ENCODE measurements around the gene PCDHGB2. TPM values are rescaled to one million over a fixed set of nuclear protein-coding genes. Genes with fewer than 3 reads are reported as not detected.
A peak's percentile ranks its signal among the peaks of the same experiment; 100 is the strongest.
"Not testable (repeated sequence)": the region's sequence is repeated elsewhere in the genome, so short reads cannot be mapped to it uniquely, and the experiment has no call there.

Gene PCDHGB2
- total RNA-seq, 1 experiment from 2014 or later: 2.0 TPM

- no peak for DNase-seq (ENCODE audit: extremely low read depth, low read depth)
These were observed 23.6 kb downstream of the PCDHGB2 start for GRCh38 chr5:141383345-141383744.

GRCh38 chr5:141384471-141385267 lies 24.9 kb downstream of the PCDHGB2 start:
- DNase-seq (ENCODE audit: extremely low read depth, low read depth): no peak

GRCh38 chr5:141387557-141388311 lies 27.9 kb downstream of the PCDHGB2 start, which contains the start of gene PCDHGB4:
PCDHGB4 (plus strand) TSS chr5:141387698; CDS start chr5:141387885, 187 bp downstream.
- peak; percentile 36 for DNase-seq (ENCODE audit: extremely low read depth, low read depth)

GRCh38 chr5:141388661-141389060 lies 28.9 kb downstream of the PCDHGB2 start:
- no peak for DNase-seq (ENCODE audit: extremely low read depth, low read depth)

GRCh38 chr5:141389153-141390042 lies 29.6 kb downstream of the PCDHGB2 start:
- no peak for DNase-seq (ENCODE audit: extremely low read depth, low read depth)

GRCh38 chr5:141392429-141393198 lies 32.8 kb downstream of the PCDHGB2 start, which contains the start of gene PCDHGA8:
PCDHGA8 (plus strand) TSS chr5:141392633; CDS start chr5:141392814, 181 bp downstream.
- no peak for DNase-seq (ENCODE audit: extremely low read depth, low read depth)

- no peak for DNase-seq (ENCODE audit: extremely low read depth, low read depth)
These were observed 33.5 kb downstream of the PCDHGB2 start for GRCh38 chr5:141393267-141393666.

GRCh38 chr5:141394401-141395187 lies 34.8 kb downstream of the PCDHGB2 start:
- DNase-seq (ENCODE audit: extremely low read depth, low read depth): not testable (repeated sequence)

- DNase-seq (ENCODE audit: extremely low read depth, low read depth): not testable (repeated sequence)
These were observed 38.2 kb downstream of the PCDHGB2 start, which contains the start of gene PCDHGB5 for GRCh38 chr5:141397756-141398551. PCDHGB5 (plus strand) TSS chr5:141397947; CDS start chr5:141398128, 181 bp downstream.

GRCh38 chr5:141398608-141399007 lies 38.8 kb downstream of the PCDHGB2 start:
- DNase-seq (ENCODE audit: extremely low read depth, low read depth): no peak

GRCh38 chr5:141399555-141400258 lies 39.9 kb downstream of the PCDHGB2 start:
- DNase-seq (ENCODE audit: extremely low read depth, low read depth): no peak

GRCh38 chr5:141402553-141403243 lies 42.9 kb downstream of the PCDHGB2 start, which contains the start of gene PCDHGA9:
PCDHGA9 (plus strand) TSS chr5:141402778; CDS start chr5:141402953, 175 bp downstream.
- peak; percentile 33 for DNase-seq (ENCODE audit: extremely low read depth, low read depth)

GRCh38 chr5:141403387-141403786 lies 43.6 kb downstream of the PCDHGB2 start:
- DNase-seq (ENCODE audit: extremely low read depth, low read depth): no peak

- not testable (repeated sequence) for DNase-seq (ENCODE audit: extremely low read depth, low read depth)
These were observed 48.2 kb downstream of the PCDHGB2 start, which contains the start of gene PCDHGB6 for GRCh38 chr5:141407790-141408505. PCDHGB6 (plus strand) TSS chr5:141408021; CDS start chr5:141408203, 182 bp downstream.

GRCh38 chr5:141409598-141410306 lies 50.0 kb downstream of the PCDHGB2 start:
- DNase-seq (ENCODE audit: extremely low read depth, low read depth): no peak

All from NCI-H460 (cell line).